Pancreas (tissue), 10 donors: ENCODE results near the gene NUDT1. TPM values are rescaled to one million over a fixed set of nuclear protein-coding genes. Genes with fewer than 3 reads are reported as not detected.
"Not testable (repeated sequence)": the region's sequence is repeated elsewhere in the genome, so short reads cannot be mapped to it uniquely, and the experiment has no call there.

Experiments used
- ATAC-seq, 4 donors: fragments of 200-7000 bp; cut with Tn5 transposase; one replicate each; pipeline versions ENCODE4 v1.8.0 to v1.9.1; 2020; ENCODE audit warnings: mild to moderate bottlenecking in 4 of 4, moderate library complexity in 4 of 4
- DNase-seq, 6 donors: peaks; one replicate each; pipeline ENCODE4 v3.0.0-alpha.2; 2020
- FAIRE-seq: peaks from 2 replicates; lab custom pipeline; 2012; peaks lifted over from hg19 to GRCh38; lab: Jason Lieb, UNC
- H3K27ac ChIP-seq, 4 donors: fragments of 200-600 bp; sonication (generic); 1 replicate in 3 of 4; 2 replicates in 1 of 4; pipeline versions ENCODE4 v1.5.0 to v1.8.0; 2020
- H3K27me3 ChIP-seq, 4 donors: fragments of 200-600 bp; one replicate each; pipeline ENCODE4 v1.8.0; 2021
- H3K36me3 ChIP-seq, 3 donors: fragments of 200-600 bp; sonication (generic) in 1 of 3; one replicate each; pipeline versions ENCODE4 v1.5.0 to v1.8.0; 2020 to 2021
- H3K4me1 ChIP-seq, 3 donors: fragments of 200-600 bp; one replicate each; pipeline ENCODE4 v1.8.0; 2021
- H3K4me3 ChIP-seq, 4 donors: fragments of 200-600 bp; sonication (generic) in 2 of 4; one replicate each; pipeline versions ENCODE4 v1.5.0 to v1.8.0; 2020 to 2021
- H3K9me3 ChIP-seq, 4 donors: fragments of 200-600 bp; one replicate each; pipeline ENCODE4 v1.8.0; 2021
- CTCF ChIP-seq, 4 donors: fragments of 200-600 bp; sonication (generic) in 3 of 4; IDR thresholded peaks; one replicate each; pipeline versions ENCODE4 v1.5.0 to v1.8.0; 2021; ENCODE audit warnings: antibody characterized with exemption in 4 of 4
- WGBS, 2 donors: extraction: QIAGEN DNeasy Blood & Tissue Kit; methylation state at CpG; one replicate each; pipeline ENCODE4 v1.1.7; 2013; 5-methylcytosine and 5-hydroxymethylcytosine counted together
- intact Hi-C, 3 donors: fragments of 100-400 bp; cut with DNase I; formaldehyde crosslinking; loops; one replicate each; pipeline versions ENCODE4 v1.11.1 to v1.14.2; 2022
- polyA plus RNA-seq, 2 donors: library from polyadenylated mRNA; stranded (reverse); fragments of 200-250 nt; gene quantifications; one replicate each; pipeline ENCODE4 v1.2.3, GENCODE V29; 2013
- total RNA-seq, 6 donors: library from RNA; stranded (reverse); fragmentation: NEBNext Ultra II Directional in 4 of 6; extraction: Animal tissue kit (Norgen Biotek cat#: 25700) in 4 of 6; gene quantifications; one replicate each; pipeline versions ENCODE4 v1.2.1 to v1.2.4, GENCODE V29; 2021 to 2023
- donor health status: healthy with polysubstance abuse.
- donor health status: DM: no; HTN: no; CAD: no; lungs with moderate emphysema.
- donor health status: DM: no; HTN: no; CAD: no.
- donor health status: control.
- donor health status: control.
- donor health status: Bipolar disorder and iron deficiency.
- donor health status: DM: yes; HTN: yes; CAD: no.
- donor health status: DM: no; HTN: no; CAD: no.
- donor health status: DM: no; HTN: no; CAD: no.
- donor health status: DM: yes; HTN: yes; CAD: no.

Gene NUDT1
- total and polyA plus RNA-seq, 8 donors = 2.6 to 7.2 (median 4.6) TPM

GRCh38 chr7:2264158-2264557 is 22.1 kb downstream of the NUDT1 start:
- H3K36me3 ChIP-seq = no peaks in the 10 kb centered on the region
- DNase-seq (no peak), ATAC-seq (no peak), FAIRE-seq (no peak)
- no peak for TF ChIP-seq CTCF (IDR thresholded peaks at IDR 0.05)
- no peaks in the 10 kb centered on the region for H3K27me3 ChIP-seq
- no peaks in the 10 kb centered on the region for H3K9me3 ChIP-seq
- no peak overlapping the region for H3K4me3 ChIP-seq
- 97% methylated on average over 23 of the region's 23 CpGs for WGBS, 2 donors
- no peaks in the 10 kb centered on the region for H3K4me1 ChIP-seq
- intact Hi-C loops = no loop called here
- no peak overlapping the region for H3K27ac ChIP-seq

GRCh38 chr7:2266911-2267310 is 24.9 kb downstream of the NUDT1 start:
- FAIRE-seq (no peak), DNase-seq (no peak), ATAC-seq (no peak)
- WGBS, 2 donors = 80 to 85% methylated on average over 10 of the region's 10 CpGs
- H3K9me3 ChIP-seq = no peaks in the 10 kb centered on the region
- no peak for TF ChIP-seq CTCF (IDR thresholded peaks at IDR 0.05)
- H3K27ac ChIP-seq = no peak overlapping the region
- no peaks in the 10 kb centered on the region for H3K36me3 ChIP-seq
- H3K4me3 ChIP-seq = no peak overlapping the region
- no peaks in the 10 kb centered on the region for H3K4me1 ChIP-seq
- H3K27me3 ChIP-seq = no peaks in the 10 kb centered on the region
- intact Hi-C loops = no loop called here

- WGBS, 2 donors = 76 to 87% methylated on average over 12 to 13 of the region's 18 CpGs
- H3K4me1 ChIP-seq, ATAC-seq, H3K36me3 ChIP-seq, H3K4me3 ChIP-seq, FAIRE-seq, H3K27ac ChIP-seq, DNase-seq, H3K9me3 ChIP-seq, H3K27me3 ChIP-seq, intact Hi-C loops: not testable (repeated sequence)
These were observed 27.3 kb downstream of the NUDT1 start for GRCh38 chr7:2269089-2269990.

GRCh38 chr7:2269991-2270460 is 28.0 kb downstream of the NUDT1 start:
- no peak for ATAC-seq
- Histone ChIP-seq H3K4me3 (no peak overlapping the region), H3K9me3 (no peaks in the 10 kb centered on the region), H3K36me3 (no peaks in the 10 kb centered on the region), H3K27me3 (no peaks in the 10 kb centered on the region), H3K27ac (no peak overlapping the region), H3K4me1 (no peaks in the 10 kb centered on the region)
- TF ChIP-seq CTCF (IDR thresholded peaks at IDR 0.05) = no peak
- DNase-seq = no peak
- intact Hi-C loops = no loop called here
- WGBS, 2 donors = 92% methylated on average over 10 of the region's 10 CpGs
- FAIRE-seq = no peak

- Histone ChIP-seq H3K9me3 (no peaks in the 10 kb centered on the region), H3K27me3 (no peaks in the 10 kb centered on the region), H3K36me3 (no peaks in the 10 kb centered on the region), H3K4me1 (no peaks in the 10 kb centered on the region), H3K27ac (no peak overlapping the region), H3K4me3 (no peak overlapping the region)
- ATAC-seq (no peak), FAIRE-seq (no peak), DNase-seq (no peak)
- WGBS, 2 donors = 86 to 88% methylated on average over 8 of the region's 8 CpGs
- TF ChIP-seq CTCF (IDR thresholded peaks at IDR 0.05) = no peak
- intact Hi-C loops = no loop called here
These were observed 28.5 kb downstream of the NUDT1 start for GRCh38 chr7:2270495-2270894.
